K562 (cell line): ENCODE results near the gene MACROH2A2. TPM values are rescaled to one million over a fixed set of nuclear protein-coding genes. Genes with fewer than 3 reads are reported as not detected.

Experiments used
- ATAC-seq: fragments of 200-7000 bp; cut with Tn5 transposase; 3 replicates; pipeline ENCODE4 v1.9.1; 2020; ENCODE audit warnings: moderate library complexity
- BruUV-seq: library from RNA; stranded (reverse); fragments of 400-500 nt; replicated peaks from 2 replicates; lab custom pipeline; 2021; lab: Mats Ljungman, UMichigan
- CTCF ChIA-PET: fragments of 300-600 bp; formaldehyde crosslinking; extraction: SDS; loops from one replicate; lab custom pipeline; 2021; ENCODE audit warnings: low intra/inter-chr PET ratio; lab: Yijun Ruan, JAX
- POLR2A ChIA-PET: fragments of 300-600, 350-650 bp; sonication (Branson Sonifier 250); formaldehyde crosslinking; extraction: SDS; loops from one replicate; lab custom pipeline; 2021; ENCODE audit warnings: antibody characterized with exemption, inconsistent platforms; lab: Yijun Ruan, JAX
- DNase-seq, 4 experiments: peaks; one replicate each; pipeline versions ENCODE4 v3.0.0 to v3.0.0-alpha.2; 2011 to 2018; ENCODE audit warnings: low spot score in 3 of 4, mixed read lengths in 3 of 4; ENCODE audit errors: extremely low read depth in 1 of 4
- FAIRE-seq: peaks from 2 replicates; lab custom pipeline; 2011; peaks lifted over from hg19 to GRCh38; lab: Jason Lieb, UNC
- H2AFZ ChIP-seq: 2 replicates; pipeline ENCODE4 v1.6.0; 2011; ENCODE audit warnings: low read depth, low read length, control low read depth, inconsistent platforms
- H3K27ac ChIP-seq: fragments of 200-600 bp; 3 replicates; pipeline ENCODE4 v1.8.0; 2011; ENCODE audit warnings: low read depth, mild to moderate bottlenecking, control low read depth, inconsistent platforms, low read length, moderate library complexity, mixed read lengths; ENCODE audit errors: extremely low read depth
- H3K27me3 ChIP-seq, 2 experiments: fragments of 300-600 bp in 1 of 2; 2 replicates in 1 of 2; 3 replicates in 1 of 2; pipeline versions ENCODE4 v1.6.0 to v1.8.0; 2011; ENCODE audit warnings: inconsistent platforms in 2 of 2, low read length in 2 of 2, mild to moderate bottlenecking in 1 of 2, mixed read lengths in 1 of 2, moderate library complexity in 1 of 2; ENCODE audit not compliant: control insufficient read depth in 2 of 2, insufficient read depth in 2 of 2
- H3K36me3 ChIP-seq: fragments of 300-600 bp; 3 replicates; pipeline ENCODE4 v1.8.0; 2011; ENCODE audit warnings: mild to moderate bottlenecking, low read length, inconsistent platforms; ENCODE audit not compliant: control insufficient read depth, insufficient read depth
- H3K4me1 ChIP-seq, 2 experiments: fragments of 200-600 bp in 1 of 2; replicated peaks in 1 of 2; 2 replicates in 1 of 2; 3 replicates in 1 of 2; pipeline versions ENCODE4 v1.5.1 to v1.8.0; 2011; ENCODE audit warnings: inconsistent platforms in 2 of 2, low read length in 2 of 2, mild to moderate bottlenecking in 1 of 2, mixed read lengths in 1 of 2, moderate library complexity in 1 of 2; ENCODE audit not compliant: control insufficient read depth in 2 of 2, insufficient read depth in 2 of 2
- H3K4me2 ChIP-seq: 2 replicates; pipeline ENCODE4 v1.6.1; 2011; ENCODE audit warnings: low read length, control low read depth, inconsistent platforms, mixed read lengths; ENCODE audit not compliant: insufficient read depth
- H3K4me3 ChIP-seq: fragments of 200-600 bp; sonication (generic), shearing (Covaris generic); 2 replicates; pipeline ENCODE4 v1.5.1; 2016; ENCODE audit warnings: control low read depth, inconsistent platforms
- H3K79me2 ChIP-seq: fragments of 200-600 bp; 3 replicates; pipeline ENCODE4 v1.8.0; 2011; ENCODE audit warnings: low read length, inconsistent platforms; ENCODE audit not compliant: control insufficient read depth, insufficient read depth
- H3K9ac ChIP-seq, 2 experiments: 2 replicates each; pipeline versions ENCODE4 v1.6.0 to v1.6.1; 2011; ENCODE audit warnings: low read depth in 2 of 2, low read length in 2 of 2, control low read depth in 1 of 2, inconsistent platforms in 1 of 2, mild to moderate bottlenecking in 1 of 2, mixed read lengths in 1 of 2; ENCODE audit not compliant: insufficient read depth in 1 of 2
- H3K9me1 ChIP-seq: one replicate; pipeline ENCODE4 v1.6.0; 2011; ENCODE audit warnings: inconsistent platforms, mild to moderate bottlenecking, low read length, moderate library complexity; ENCODE audit not compliant: control insufficient read depth, insufficient read depth
- H3K9me3 ChIP-seq: replicated peaks from 2 replicates; pipeline ENCODE4 v1.5.1; 2011; ENCODE audit warnings: low read depth, low read length, inconsistent platforms; ENCODE audit not compliant: control insufficient read depth, insufficient read depth
- H4K20me1 ChIP-seq: replicated peaks from 2 replicates; pipeline ENCODE4 v1.6.1; 2011; ENCODE audit warnings: low read length, inconsistent platforms, mixed read lengths; ENCODE audit not compliant: control insufficient read depth, insufficient read depth
- ELF4 ChIP-seq: fragments of 450-650 bp; formaldehyde crosslinking; IDR thresholded peaks from 2 replicates; pipeline ENCODE4 v1.4.0; 2022; ENCODE audit warnings: missing genetic modification characterization
- ETV6 ChIP-seq, 3 experiments: fragments of 150-350 bp in 1 of 3; sonication (generic) in 1 of 3; formaldehyde crosslinking in 1 of 3; IDR thresholded peaks; 2 replicates each; pipeline versions ENCODE4 v1.6.1 to v1.8.0; 2014 to 2022; ENCODE audit warnings: borderline replicate concordance in 2 of 3, low read depth in 2 of 3, antibody characterized with exemption in 1 of 3, low read length in 1 of 3, mild to moderate bottlenecking in 1 of 3, missing genetic modification reagents in 1 of 3
- GABPB2 ChIP-seq: fragments of 250-450 bp; sonication (Bioruptor Pico); conservative IDR thresholded peaks from 2 replicates; pipeline ENCODE4 v1.5.1; 2021; ENCODE audit warnings: mild to moderate bottlenecking
- HNRNPUL1 ChIP-seq: fragments of 200-400 bp; formaldehyde crosslinking; IDR thresholded peaks from 2 replicates; pipeline ENCODE4 v1.6.1; 2017; ENCODE audit warnings: low read length
- NFIC ChIP-seq: fragments of 450-650 bp; IDR thresholded peaks from 2 replicates; pipeline ENCODE4 v1.6.1; 2017; ENCODE audit warnings: mild to moderate bottlenecking, inconsistent platforms
- RBM34 ChIP-seq: fragments of 200-400 bp; formaldehyde crosslinking; IDR thresholded peaks from 2 replicates; pipeline ENCODE4 v1.6.1; 2018; ENCODE audit warnings: low read length, borderline replicate concordance; ENCODE audit not compliant: insufficient read depth
- RBM39 ChIP-seq: fragments of 200-400 bp; formaldehyde crosslinking; optimal IDR thresholded peaks from 2 replicates; pipeline ENCODE3; 2018; ENCODE audit warnings: low read depth, low read length
- SREBF1 ChIP-seq: fragments of 150-350 bp; IDR thresholded peaks from 2 replicates; pipeline ENCODE4 v1.6.1; 2014; ENCODE audit warnings: antibody characterized with exemption, low read depth, low read length, borderline replicate concordance
- TCF7 ChIP-seq: sonication (generic); IDR thresholded peaks from 2 replicates; pipeline ENCODE4 v1.6.1; 2016; ENCODE audit warnings: antibody characterized with exemption, borderline replicate concordance
- TFAM ChIP-seq: fragments of 250-450 bp; sonication (Bioruptor Pico); conservative IDR thresholded peaks from 2 replicates; pipeline ENCODE4 v1.5.0; 2021; ENCODE audit warnings: mild to moderate bottlenecking, moderate library complexity
- TGIF2 ChIP-seq: sonication (generic); formaldehyde crosslinking; IDR thresholded peaks from 2 replicates; pipeline ENCODE4 v1.8.1; 2022; ENCODE audit warnings: mild to moderate bottlenecking, missing genetic modification reagents, moderate library complexity
- ZNF79 ChIP-seq: fragments of 250-450 bp; sonication (Bioruptor Pico); IDR thresholded peaks from 2 replicates; pipeline ENCODE4 v1.4.0; 2020; ENCODE audit warnings: low read depth, mild to moderate bottlenecking, moderate library complexity
- WGBS: fragments of 100-300 bp; shearing (Covaris generic); methylation state at CpG from one replicate; pipeline ENCODE4 v1.1.6; 2016; ENCODE audit warnings: low coverage, mixed read lengths; ENCODE audit not compliant: insufficient coverage; ENCODE audit errors: missing lambda C conversion rate; 5-methylcytosine and 5-hydroxymethylcytosine counted together
- in situ Hi-C: fragments of 300-500 bp; cut with MboI; formaldehyde crosslinking; loops from 4 replicates; pipeline ENCODE4 v1.15.0; 2018; ENCODE audit warnings: inconsistent platforms, mixed read lengths
- intact Hi-C: fragments of 100-400 bp; cut with micrococcal nuclease; formaldehyde crosslinking; loops from 2 replicates; pipeline ENCODE4 v1.14.2; 2022
- polyA plus RNA-seq, 8 experiments: library from polyadenylated mRNA; depleted of rRNA in 4 of 8; stranded (reverse) in 5 of 8; unstranded in 3 of 8; fragments of >200 nt; fragmentation: Nextera tagmentation in 2 of 8; fragmentation: Illumina TruSeq in 1 of 8; extraction: Ambion mirVana in 2 of 8; extraction: Trizol in 1 of 8; gene quantifications; 2 replicates each; pipeline versions ENCODE4 v1.2.1 to v1.2.3, GENCODE V29; 2011 to 2014; ENCODE audit warnings: inconsistent platforms in 1 of 8, missing spikeins in 1 of 8
- total RNA-seq, 7 experiments: library from RNA; depleted of rRNA in 6 of 7; stranded (reverse); fragments of >200 nt in 6 of 7; fragmentation: Illumina TruSeq in 2 of 7; extraction: Trizol in 2 of 7; gene quantifications; 2 replicates each; pipeline versions ENCODE4 v1.2.1 to v1.2.3, GENCODE V29; 2011 to 2021; ENCODE audit warnings: low replicate concordance in 1 of 7
- TF ChIP-seq, protein P1 (sequence below): fragments of 450-650 bp; formaldehyde crosslinking; IDR thresholded peaks from 2 replicates; pipeline ENCODE4 v1.4.0; 2022; ENCODE audit warnings: missing genetic modification characterization
- TF ChIP-seq, protein P2 (sequence below): sonication (generic); formaldehyde crosslinking; IDR thresholded peaks from 2 replicates; pipeline ENCODE4 v1.4.0; 2020; ENCODE audit warnings: mild to moderate bottlenecking, missing genetic modification reagents
- TF ChIP-seq, protein P3 (sequence below): IDR thresholded peaks from 3 replicates; pipeline ENCODE4 v1.6.1; 2011; ENCODE audit warnings: borderline replicate concordance, mild to moderate bottlenecking, moderate library complexity; ENCODE audit not compliant: insufficient read length; ENCODE audit errors: extremely low read depth
- TF ChIP-seq, protein P4 (sequence below): fragments of 450-650 bp; IDR thresholded peaks from 2 replicates; pipeline ENCODE4 v1.6.1; 2017; ENCODE audit warnings: mild to moderate bottlenecking, moderate library complexity

The MACROH2A2 gene
- total and polyA plus RNA-seq, 9 of the 15 experiments (the other 6 are each of a cell fraction or from before 2014, with no cell fraction given): 0.07 TPM; not detected in 8

DNA sequence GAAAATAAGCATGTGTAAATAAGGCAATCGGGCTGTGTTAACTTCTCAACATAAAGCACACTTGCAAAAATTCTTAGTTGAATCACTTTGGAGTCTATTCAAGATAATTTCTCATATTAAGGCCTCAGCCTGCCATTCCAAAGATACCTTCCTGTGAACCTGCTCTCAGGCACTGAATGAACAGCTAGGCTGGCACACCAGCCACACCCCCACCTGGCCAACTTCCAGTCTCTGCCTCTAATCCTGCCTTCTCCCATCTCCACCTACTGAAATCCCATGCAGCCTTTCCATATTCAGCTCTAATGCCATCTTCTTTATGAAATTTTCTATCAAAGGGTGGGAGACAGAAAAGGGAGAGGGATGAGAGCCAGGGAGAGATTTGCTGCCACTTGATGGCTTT, 17.1 kb upstream of the MACROH2A2 start:
- Histone ChIP-seq H4K20me1 (no peaks in the 10 kb centered on the region), H3K9me1 (no peaks in the 10 kb centered on the region), H3K4me3 (no peak overlapping the region), H3K79me2 (no peaks in the 10 kb centered on the region), H2AFZ (no peak overlapping the region), H3K9ac (no peak overlapping the region), H3K27me3 (no peaks in the 10 kb centered on the region), H3K36me3 (no peaks in the 10 kb centered on the region), H3K27ac (no peak overlapping the region), H3K4me2 (no peak overlapping the region), H3K4me1 (no peaks in the 10 kb centered on the region), H3K9me3 (no peaks in the 10 kb centered on the region)
- POLR2A ChIA-PET: no interaction called here
- WGBS: 0% methylated on average over 1 of the region's 1 CpG
- in situ Hi-C loops: no loop called here
- no peak for FAIRE-seq
- CTCF ChIA-PET: no interaction called here
- no peak for DNase-seq
- BruUV-seq: no TSS peak
- intact Hi-C loops: no loop called here
- ATAC-seq: no peak
- TF ChIP-seq TFAM (CRISPR knock-in tag) (no peak), RBM34 (no peak), NFIC (no peak), ELF4 (CRISPR knock-in tag) (no peak), ZNF79 (no peak), GABPB2 (CRISPR knock-in tag) (no peak), TCF7 (no peak), SREBF1 (no peak), TGIF2 (CRISPR knock-in tag) (no peak), ETV6 (IDR thresholded peaks at IDR 0.05; ENCODE audit: borderline replicate concordance in 1 of 2, low read depth in 2 of 2, low read length in 1 of 2) (no peak), ETV6 (CRISPR knock-in tag; IDR thresholded peaks at IDR 0.05; ENCODE audit: borderline replicate concordance) (no peak), HNRNPUL1 (no peak), RBM39 (no peak)
- TF ChIP-seq, protein P1, sequence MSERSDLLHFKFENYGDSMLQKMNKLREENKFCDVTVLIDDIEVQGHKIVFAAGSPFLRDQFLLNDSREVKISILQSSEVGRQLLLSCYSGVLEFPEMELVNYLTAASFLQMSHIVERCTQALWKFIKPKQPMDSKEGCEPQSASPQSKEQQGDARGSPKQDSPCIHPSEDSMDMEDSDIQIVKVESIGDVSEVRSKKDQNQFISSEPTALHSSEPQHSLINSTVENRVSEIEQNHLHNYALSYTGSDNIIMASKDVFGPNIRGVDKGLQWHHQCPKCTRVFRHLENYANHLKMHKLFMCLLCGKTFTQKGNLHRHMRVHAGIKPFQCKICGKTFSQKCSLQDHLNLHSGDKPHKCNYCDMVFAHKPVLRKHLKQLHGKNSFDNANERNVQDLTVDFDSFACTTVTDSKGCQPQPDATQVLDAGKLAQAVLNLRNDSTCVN (CRISPR knock-in tag): no peak
- TF ChIP-seq, protein P2, sequence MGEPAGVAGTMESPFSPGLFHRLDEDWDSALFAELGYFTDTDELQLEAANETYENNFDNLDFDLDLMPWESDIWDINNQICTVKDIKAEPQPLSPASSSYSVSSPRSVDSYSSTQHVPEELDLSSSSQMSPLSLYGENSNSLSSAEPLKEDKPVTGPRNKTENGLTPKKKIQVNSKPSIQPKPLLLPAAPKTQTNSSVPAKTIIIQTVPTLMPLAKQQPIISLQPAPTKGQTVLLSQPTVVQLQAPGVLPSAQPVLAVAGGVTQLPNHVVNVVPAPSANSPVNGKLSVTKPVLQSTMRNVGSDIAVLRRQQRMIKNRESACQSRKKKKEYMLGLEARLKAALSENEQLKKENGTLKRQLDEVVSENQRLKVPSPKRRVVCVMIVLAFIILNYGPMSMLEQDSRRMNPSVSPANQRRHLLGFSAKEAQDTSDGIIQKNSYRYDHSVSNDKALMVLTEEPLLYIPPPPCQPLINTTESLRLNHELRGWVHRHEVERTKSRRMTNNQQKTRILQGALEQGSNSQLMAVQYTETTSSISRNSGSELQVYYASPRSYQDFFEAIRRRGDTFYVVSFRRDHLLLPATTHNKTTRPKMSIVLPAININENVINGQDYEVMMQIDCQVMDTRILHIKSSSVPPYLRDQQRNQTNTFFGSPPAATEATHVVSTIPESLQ (CRISPR knock-in tag): no peak
- TF ChIP-seq, protein P3, sequence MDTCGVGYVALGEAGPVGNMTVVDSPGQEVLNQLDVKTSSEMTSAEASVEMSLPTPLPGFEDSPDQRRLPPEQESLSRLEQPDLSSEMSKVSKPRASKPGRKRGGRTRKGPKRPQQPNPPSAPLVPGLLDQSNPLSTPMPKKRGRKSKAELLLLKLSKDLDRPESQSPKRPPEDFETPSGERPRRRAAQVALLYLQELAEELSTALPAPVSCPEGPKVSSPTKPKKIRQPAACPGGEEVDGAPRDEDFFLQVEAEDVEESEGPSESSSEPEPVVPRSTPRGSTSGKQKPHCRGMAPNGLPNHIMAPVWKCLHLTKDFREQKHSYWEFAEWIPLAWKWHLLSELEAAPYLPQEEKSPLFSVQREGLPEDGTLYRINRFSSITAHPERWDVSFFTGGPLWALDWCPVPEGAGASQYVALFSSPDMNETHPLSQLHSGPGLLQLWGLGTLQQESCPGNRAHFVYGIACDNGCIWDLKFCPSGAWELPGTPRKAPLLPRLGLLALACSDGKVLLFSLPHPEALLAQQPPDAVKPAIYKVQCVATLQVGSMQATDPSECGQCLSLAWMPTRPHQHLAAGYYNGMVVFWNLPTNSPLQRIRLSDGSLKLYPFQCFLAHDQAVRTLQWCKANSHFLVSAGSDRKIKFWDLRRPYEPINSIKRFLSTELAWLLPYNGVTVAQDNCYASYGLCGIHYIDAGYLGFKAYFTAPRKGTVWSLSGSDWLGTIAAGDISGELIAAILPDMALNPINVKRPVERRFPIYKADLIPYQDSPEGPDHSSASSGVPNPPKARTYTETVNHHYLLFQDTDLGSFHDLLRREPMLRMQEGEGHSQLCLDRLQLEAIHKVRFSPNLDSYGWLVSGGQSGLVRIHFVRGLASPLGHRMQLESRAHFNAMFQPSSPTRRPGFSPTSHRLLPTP: no peak
- TF ChIP-seq, protein P4, sequence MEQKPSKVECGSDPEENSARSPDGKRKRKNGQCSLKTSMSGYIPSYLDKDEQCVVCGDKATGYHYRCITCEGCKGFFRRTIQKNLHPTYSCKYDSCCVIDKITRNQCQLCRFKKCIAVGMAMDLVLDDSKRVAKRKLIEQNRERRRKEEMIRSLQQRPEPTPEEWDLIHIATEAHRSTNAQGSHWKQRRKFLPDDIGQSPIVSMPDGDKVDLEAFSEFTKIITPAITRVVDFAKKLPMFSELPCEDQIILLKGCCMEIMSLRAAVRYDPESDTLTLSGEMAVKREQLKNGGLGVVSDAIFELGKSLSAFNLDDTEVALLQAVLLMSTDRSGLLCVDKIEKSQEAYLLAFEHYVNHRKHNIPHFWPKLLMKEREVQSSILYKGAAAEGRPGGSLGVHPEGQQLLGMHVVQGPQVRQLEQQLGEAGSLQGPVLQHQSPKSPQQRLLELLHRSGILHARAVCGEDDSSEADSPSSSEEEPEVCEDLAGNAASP: no peak
